SKM-1 treated with dmso at 0.1 percent for 144 hours (cell line): Measurements from ENCODE around the gene GADD45G.

Source experiments
- DNase-seq: peaks from one replicate; lab custom pipeline; 2025; ENCODE audit not compliant: unreplicated experiment; lab: John Stamatoyannopoulos, UW

GADD45G gene

DNA sequence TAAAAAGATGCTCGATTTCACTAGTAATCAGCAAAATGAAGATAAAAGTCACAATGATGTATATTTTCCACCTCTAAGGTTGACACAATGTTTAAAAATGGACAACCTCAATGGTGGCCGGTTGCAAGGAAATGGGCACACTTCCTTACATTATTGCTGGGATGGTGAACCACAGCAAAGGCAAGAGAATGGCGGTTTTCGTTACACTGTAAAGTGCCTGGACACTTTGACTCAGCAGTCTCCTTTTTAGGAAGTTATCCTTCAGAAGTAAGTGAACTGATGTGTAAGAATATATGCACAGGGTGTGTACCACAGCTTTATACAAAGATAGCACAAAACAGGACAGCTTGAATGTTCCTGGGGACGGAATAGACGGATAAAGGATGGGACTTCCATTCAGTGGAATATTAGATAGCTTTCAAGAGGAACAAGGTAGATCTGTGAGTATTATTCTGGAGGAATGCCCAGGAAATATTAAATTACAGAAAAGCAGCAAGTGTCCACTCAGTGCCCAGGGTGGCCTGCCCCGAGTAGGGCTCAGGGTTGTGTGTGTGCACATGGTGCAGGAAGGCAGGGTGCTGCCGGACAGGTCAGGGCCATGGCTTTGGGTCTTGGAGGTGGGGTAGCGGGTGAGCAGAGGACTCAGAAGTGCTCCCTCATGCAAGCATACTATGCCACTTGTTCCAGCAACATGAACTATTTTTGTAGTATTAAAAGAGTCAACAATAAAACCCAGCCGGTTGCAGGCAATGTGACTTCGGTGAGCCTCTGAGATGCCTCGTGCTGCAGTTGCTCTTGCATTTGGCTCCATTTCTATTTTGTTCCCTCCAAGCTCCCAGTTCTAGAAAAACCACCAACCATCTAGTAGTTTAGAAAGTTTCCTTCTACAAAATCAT is 24.5 kb downstream of the GADD45G start:
- no peak for DNase-seq

GRCh38 chr9:89630508-89630907 is 25.7 kb downstream of the GADD45G start:
- no peak for DNase-seq

GRCh38 chr9:89631384-89631783 is 26.6 kb downstream of the GADD45G start:
- no peak for DNase-seq

GRCh38 chr9:89632192-89632733 is 27.5 kb downstream of the GADD45G start:
- no peak for DNase-seq

DNA sequence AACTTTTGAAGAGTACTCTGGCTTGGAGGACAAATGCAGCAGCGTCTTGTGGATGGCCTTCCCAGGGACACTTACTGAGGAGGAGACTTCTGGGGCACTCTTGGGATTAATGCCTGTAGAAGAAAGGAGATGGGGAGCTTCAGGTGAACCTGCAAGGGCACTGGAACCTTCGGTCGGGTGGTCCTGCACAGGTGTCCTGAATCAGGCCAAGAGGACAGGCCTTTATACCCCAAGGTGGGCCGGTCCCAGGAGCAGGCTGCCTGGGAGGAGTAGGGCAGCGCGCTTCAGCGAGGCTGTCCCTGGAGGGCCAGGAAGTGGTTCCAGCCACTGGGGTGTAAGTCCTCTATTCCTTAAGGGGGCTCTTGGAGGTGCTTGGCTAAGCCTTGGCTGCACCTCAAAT is 27.9 kb downstream of the GADD45G start:
- no peak for DNase-seq

DNA sequence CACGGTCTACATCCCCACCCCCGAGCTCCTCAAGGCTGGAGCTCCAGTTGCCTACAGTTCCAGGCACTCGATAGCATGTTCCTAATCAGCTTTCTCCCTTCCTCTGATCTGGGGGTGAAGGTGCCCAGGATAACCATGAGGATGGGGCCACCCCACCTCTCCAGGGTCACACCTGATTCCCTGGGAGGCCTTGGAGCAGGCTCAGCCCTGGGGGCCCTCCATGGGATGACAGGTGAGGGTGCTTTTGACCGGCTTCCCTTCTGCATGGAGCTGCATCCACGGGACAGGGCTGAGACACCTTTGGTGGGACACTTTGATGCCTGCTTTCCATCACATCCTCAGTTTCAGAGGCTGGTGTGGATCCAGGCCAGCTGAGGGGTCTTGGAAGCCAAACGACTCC is 28.6 kb downstream of the GADD45G start:
- DNase-seq: no peak

- DNase-seq: no peak
These were observed 29.1 kb downstream of the GADD45G start for GRCh38 chr9:89633920-89634319.

DNA sequence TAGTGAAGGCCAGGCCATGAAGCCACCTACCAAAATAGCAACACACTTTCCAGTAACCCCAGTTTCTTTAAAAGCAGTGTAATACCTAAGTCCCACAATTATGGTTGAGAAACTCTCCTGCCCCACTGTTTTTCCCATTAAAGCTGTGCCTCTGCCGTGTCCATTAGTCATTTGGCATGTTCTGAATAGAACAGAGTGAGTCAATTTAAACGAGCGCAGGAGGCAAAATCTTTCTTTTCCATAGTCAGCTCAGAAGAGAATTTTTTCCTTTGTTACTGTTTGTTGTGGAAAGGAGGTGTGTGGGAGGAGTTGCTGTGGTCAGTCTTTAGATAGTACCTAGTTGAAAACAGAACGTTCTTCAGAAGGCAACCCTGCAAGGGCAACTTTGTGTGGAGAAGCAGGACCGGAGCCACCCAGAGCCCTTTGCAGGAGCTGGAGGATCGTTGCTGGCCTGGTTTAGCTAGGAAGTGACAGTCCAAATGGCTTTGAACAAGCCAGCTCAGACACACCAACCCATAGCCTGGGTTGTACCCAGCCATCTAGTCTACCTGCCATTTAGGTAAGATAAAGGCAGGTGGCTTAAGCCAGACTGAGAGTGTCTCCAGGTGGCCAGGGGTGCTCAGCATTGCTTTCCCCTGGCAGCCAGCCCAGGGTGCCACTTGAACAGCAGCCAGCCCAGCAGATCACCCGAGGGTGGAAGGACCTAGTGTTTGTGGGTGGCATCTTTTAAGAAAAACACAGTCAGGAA is 30.4 kb downstream of the GADD45G start:
- DNase-seq: no peak

GRCh38 chr9:89635816-89636215 is 31.0 kb downstream of the GADD45G start:
- DNase-seq: no peak

DNA sequence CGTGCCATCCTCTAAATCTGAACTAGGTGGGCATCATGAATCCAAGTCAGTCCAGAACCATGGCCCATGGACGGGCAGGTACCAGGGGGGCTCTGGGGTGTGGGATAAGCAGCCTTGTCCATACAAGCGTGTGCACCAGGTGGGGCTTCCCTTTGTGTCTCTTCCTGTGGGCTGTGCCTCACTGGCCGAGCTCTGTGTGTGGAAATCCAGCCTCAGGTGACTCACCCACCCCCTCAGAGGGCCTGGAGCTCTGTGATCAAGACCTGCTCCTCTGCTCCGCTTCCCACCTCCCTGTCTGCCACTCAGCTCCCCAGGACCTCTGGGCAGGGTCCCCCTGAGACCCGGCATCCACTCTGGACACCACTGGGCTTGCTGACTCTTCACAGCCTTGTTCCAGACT is 33.0 kb downstream of the GADD45G start:
- DNase-seq: no peak

GRCh38 chr9:89638359-89638758 is 33.5 kb downstream of the GADD45G start:
- no peak for DNase-seq

DNA sequence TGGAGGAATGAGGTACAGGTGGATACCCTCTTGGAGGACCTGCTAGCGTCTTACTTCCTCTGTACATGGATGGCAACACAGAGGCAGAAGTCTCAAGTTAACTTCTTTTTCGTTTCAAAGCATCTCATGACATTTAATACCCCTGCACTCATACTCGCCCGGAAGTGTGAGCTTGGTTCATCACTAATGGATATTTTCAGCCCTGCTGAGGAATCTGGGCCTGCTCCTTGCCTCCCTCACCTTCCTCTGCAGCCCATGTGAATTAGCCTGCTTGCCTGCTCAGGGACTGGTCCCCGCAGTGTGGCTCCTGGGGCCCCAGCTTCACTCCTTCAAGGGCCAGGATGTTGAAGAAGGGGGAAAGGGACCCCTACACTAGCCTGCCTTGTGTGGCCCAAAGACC is 34.1 kb downstream of the GADD45G start:
- no peak for DNase-seq

DNA sequence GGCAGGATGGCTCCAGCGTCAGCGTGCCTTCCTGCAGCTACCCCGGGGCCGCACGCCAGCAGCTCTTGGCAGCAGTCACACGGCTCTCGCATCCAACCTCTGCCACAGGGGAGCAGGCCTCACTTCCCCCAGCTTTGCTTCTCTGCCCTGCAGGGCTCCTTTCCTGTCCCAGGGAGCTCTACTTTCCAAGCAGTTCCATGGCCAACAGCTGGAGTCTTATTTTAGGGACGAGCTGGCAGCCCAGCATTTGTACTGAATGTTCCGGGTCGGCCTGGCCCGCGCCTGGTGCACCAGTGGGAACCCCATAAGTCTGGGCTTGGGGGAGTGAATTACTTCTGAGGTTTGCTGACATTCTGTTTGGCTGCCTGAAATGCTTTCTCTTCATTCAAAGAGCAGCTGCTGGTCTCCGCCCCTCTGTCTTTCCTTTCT is 34.6 kb downstream of the GADD45G start:
- no peak for DNase-seq

GRCh38 chr9:89639961-89640360 is 35.1 kb downstream of the GADD45G start:
- no peak for DNase-seq

GRCh38 chr9:89640361-89640760 is 35.5 kb downstream of the GADD45G start:
- no peak for DNase-seq

GRCh38 chr9:89640801-89641200 is 36.0 kb downstream of the GADD45G start:
- no peak for DNase-seq

GRCh38 chr9:89641980-89642379 is 37.2 kb downstream of the GADD45G start:
- no peak for DNase-seq

GRCh38 chr9:89642789-89643188 is 38.0 kb downstream of the GADD45G start:
- no peak for DNase-seq

- DNase-seq: no peak
These were observed 41.6 kb downstream of the GADD45G start for GRCh38 chr9:89646189-89646939.

DNA sequence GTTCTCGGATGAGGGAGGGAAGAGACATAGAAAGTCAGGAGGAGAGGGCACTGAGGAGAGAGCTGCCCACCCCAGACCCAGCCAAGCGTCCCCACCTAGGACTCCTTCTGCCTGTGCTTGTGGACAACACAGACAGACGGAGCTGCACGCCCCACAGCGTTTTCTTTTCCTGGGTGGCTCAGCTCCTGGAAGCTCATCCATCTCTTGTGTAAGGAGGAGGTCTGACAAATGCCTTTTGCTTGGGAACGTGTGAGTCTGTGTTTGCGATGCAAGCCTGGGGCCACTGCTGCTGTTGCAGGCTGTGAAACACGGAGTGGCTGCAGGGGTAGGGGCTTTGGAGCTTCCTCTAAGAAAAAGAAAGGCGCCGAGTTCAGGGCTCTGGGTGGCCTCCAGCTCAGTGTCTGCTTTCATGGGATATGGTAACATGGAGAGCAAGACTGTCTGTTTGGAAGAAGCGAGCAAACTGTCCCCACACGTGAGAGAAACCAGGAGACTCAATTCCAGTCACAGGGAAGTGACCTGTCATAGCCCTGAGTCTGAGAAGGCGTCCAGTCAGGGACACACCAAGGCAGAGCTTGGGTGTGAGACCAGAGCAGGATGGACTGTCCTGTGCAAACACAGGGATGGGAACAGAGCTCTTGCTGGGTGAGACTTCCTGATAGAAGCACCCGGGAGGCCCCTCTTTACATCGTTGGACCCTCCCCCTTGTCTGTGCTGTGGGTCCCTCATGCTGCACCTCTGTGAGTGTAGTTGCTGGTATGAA is 42.7 kb downstream of the GADD45G start:
- DNase-seq: no peak
